Natural killer cell (primary cell): ENCODE data around the gene SLC35F1. TPM values are rescaled to one million over a fixed set of nuclear protein-coding genes. Genes with fewer than 3 reads are reported as not detected.

Experiments used
- ATAC-seq, 3 donors: fragments of 150-1000 bp in 2 of 3; fragments of 200-7000 bp in 1 of 3; cut with Tn5 transposase; 1 replicate in 1 of 3; 2 replicates in 2 of 3; pipeline ENCODE4 v1.10.0; 2021; ENCODE audit warnings: mild to moderate bottlenecking in 2 of 3, moderate library complexity in 2 of 3
- DNase-seq, 2 donors: peaks; one replicate each; pipeline versions ENCODE4 v3.0.0 to v3.0.0-alpha.2; 2013 to 2021; ENCODE audit warnings: mixed read lengths in 1 of 2
- H3K27ac ChIP-seq: one replicate; pipeline ENCODE4 v1.5.1; 2013; ENCODE audit warnings: mild to moderate bottlenecking, low read length
- H3K27me3 ChIP-seq: one replicate; pipeline ENCODE4 v1.6.1; 2013; ENCODE audit warnings: low read length; ENCODE audit not compliant: control insufficient read depth, insufficient read depth
- H3K36me3 ChIP-seq: one replicate; pipeline ENCODE4 v1.6.1; 2013; ENCODE audit warnings: low read length; ENCODE audit not compliant: control insufficient read depth, insufficient read depth
- H3K4me1 ChIP-seq: one replicate; pipeline ENCODE4 v1.6.1; 2013; ENCODE audit warnings: low read length; ENCODE audit not compliant: control insufficient read depth, insufficient read depth
- H3K4me3 ChIP-seq: one replicate; pipeline ENCODE4 v1.5.1; 2013; ENCODE audit warnings: low read length
- H3K9me3 ChIP-seq: one replicate; pipeline ENCODE4 v1.6.1; 2013; ENCODE audit warnings: low read length; ENCODE audit not compliant: control insufficient read depth, insufficient read depth
- H3K27ac Mint-ChIP-seq, 2 donors: one replicate each; pipeline ENCODE4 v1.8.0; 2022; ENCODE audit warnings: mild to moderate bottlenecking in 2 of 2, mixed read lengths in 2 of 2, moderate library complexity in 1 of 2
- H3K27me3 Mint-ChIP-seq, 2 donors: one replicate each; pipeline ENCODE4 v1.8.0; 2022; ENCODE audit warnings: low read depth in 2 of 2, mixed read lengths in 2 of 2
- H3K36me3 Mint-ChIP-seq: one replicate; pipeline ENCODE4 v1.8.0; 2022; ENCODE audit warnings: mixed read lengths
- H3K4me1 Mint-ChIP-seq, 2 donors: one replicate each; pipeline ENCODE4 v1.8.0; 2022; ENCODE audit warnings: mixed read lengths in 2 of 2
- H3K4me3 Mint-ChIP-seq: one replicate; pipeline ENCODE4 v1.8.0; 2022; ENCODE audit warnings: mild to moderate bottlenecking, moderate library complexity, mixed read lengths
- H3K9me3 Mint-ChIP-seq, 2 donors: one replicate each; pipeline ENCODE4 v1.8.0; 2022; ENCODE audit warnings: mixed read lengths in 2 of 2
- WGBS: methylation state at CpG from one replicate; pipeline ENCODE4 v1.1.7; 2013; ENCODE audit warnings: missing lambda C conversion rate; ENCODE audit not compliant: insufficient coverage; 5-methylcytosine and 5-hydroxymethylcytosine counted together
- intact Hi-C: fragments of 100-400 bp; cut with micrococcal nuclease; formaldehyde crosslinking; loops from one replicate; pipeline ENCODE4 v1.14.2; 2022
- total RNA-seq, 4 donors: library from RNA; stranded (reverse); fragments of 120-200 nt in 1 of 4; gene quantifications; one replicate each; pipeline versions ENCODE4 v1.2.3 to v1.2.4, GENCODE V29; 2013 to 2022
- TF ChIP-seq, protein P1 (sequence below): fragments of 200-600 bp; IDR thresholded peaks from one replicate; pipeline ENCODE4 v1.8.0; 2022; ENCODE audit warnings: antibody characterized with exemption

SLC35F1 gene
- total RNA-seq, 3 donors from 2014 or later (not counting 1 experiment from before 2014, with no cell fraction given): not detected

DNA sequence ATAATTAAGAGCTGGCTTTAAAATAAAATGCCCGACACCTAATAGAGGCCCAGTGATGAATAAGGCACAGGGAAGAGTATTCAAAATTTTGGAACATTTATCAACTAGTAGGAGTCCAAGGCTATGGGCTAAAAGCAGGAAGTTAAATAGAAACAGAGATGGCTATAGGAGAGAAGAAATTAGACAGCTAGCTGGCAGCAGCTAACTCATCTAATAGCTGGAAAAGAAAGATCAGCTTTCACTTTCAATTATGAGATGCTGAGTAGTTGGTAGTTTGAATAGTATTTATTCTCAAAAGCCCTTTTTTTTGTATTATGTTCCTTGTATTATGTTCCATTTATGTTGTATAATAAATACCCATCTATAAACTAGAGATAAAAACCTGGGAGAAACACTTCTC lies 215.7 kb downstream of the SLC35F1 start:
- no peak overlapping the region for H3K4me3 Mint-ChIP-seq

DNA sequence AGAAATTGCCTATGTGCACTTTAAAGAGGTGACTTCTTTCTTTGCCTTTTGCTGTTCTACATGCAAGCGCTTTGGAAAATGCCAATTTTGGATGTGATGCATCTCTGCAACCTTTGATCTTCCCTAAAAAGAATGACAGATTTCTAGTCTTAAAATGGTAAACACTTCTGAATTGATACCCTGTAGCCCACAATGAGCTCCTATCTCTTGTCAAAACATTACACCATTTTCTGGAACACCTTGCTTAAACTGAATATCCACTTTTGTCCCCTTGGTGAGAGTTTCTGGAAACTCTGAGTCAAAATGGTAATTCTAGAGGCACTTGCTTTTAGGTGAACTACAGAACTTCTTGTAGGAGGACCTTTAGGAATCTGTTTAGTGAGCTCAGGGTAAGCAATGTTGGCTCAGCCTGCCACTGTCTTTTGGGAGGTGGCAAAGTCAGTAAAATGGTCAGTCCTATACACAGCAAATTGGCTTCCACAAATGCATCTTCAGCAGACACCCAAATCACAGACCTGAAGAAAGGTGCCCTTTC lies 216.5 kb downstream of the SLC35F1 start:
- intact Hi-C loops: no loop called here
- H3K4me3 ChIP-seq: no peak overlapping the region
- H3K36me3 ChIP-seq: no peaks in the 10 kb centered on the region
- H3K9me3 ChIP-seq: no peaks in the 10 kb centered on the region
- ATAC-seq: no peak
- no peak for DNase-seq
- no peaks in the 10 kb centered on the region for H3K4me1 ChIP-seq
- H3K27me3 ChIP-seq: no peaks in the 10 kb centered on the region
- H3K27ac ChIP-seq: no peak overlapping the region
- H3K9me3 Mint-ChIP-seq: no peaks in the 10 kb centered on the region
- TF ChIP-seq, protein P1, sequence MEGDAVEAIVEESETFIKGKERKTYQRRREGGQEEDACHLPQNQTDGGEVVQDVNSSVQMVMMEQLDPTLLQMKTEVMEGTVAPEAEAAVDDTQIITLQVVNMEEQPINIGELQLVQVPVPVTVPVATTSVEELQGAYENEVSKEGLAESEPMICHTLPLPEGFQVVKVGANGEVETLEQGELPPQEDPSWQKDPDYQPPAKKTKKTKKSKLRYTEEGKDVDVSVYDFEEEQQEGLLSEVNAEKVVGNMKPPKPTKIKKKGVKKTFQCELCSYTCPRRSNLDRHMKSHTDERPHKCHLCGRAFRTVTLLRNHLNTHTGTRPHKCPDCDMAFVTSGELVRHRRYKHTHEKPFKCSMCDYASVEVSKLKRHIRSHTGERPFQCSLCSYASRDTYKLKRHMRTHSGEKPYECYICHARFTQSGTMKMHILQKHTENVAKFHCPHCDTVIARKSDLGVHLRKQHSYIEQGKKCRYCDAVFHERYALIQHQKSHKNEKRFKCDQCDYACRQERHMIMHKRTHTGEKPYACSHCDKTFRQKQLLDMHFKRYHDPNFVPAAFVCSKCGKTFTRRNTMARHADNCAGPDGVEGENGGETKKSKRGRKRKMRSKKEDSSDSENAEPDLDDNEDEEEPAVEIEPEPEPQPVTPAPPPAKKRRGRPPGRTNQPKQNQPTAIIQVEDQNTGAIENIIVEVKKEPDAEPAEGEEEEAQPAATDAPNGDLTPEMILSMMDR: no peak
- no peaks in the 10 kb centered on the region for H3K27me3 Mint-ChIP-seq
- H3K27ac Mint-ChIP-seq: no peak overlapping the region
- WGBS: 91% methylated on average over 1 of the region's 1 CpG
- no peaks in the 10 kb centered on the region for H3K4me1 Mint-ChIP-seq
- no peak overlapping the region for H3K4me3 Mint-ChIP-seq
- no peaks in the 10 kb centered on the region for H3K36me3 Mint-ChIP-seq

More for the DNA sequence above, 215.7 kb downstream of the SLC35F1 start:
- Mint-ChIP-seq H3K36me3 (no peaks in the 10 kb centered on the region), H3K4me1 (no peaks in the 10 kb centered on the region), H3K27me3 (no peaks in the 10 kb centered on the region), H3K9me3 (no peaks in the 10 kb centered on the region), H3K27ac (no peak overlapping the region)
- H3K27me3 ChIP-seq: no peaks in the 10 kb centered on the region
- no peaks in the 10 kb centered on the region for H3K4me1 ChIP-seq
- 83% methylated on average over 1 of the region's 1 CpG for WGBS
- no peaks in the 10 kb centered on the region for H3K9me3 ChIP-seq
- ATAC-seq: no peak
- TF ChIP-seq, protein P1: no peak
- no peak overlapping the region for H3K27ac ChIP-seq
- DNase-seq: no peak
- intact Hi-C loops: no loop called here
- H3K4me3 ChIP-seq: no peak overlapping the region
- H3K36me3 ChIP-seq: no peaks in the 10 kb centered on the region

DNA sequence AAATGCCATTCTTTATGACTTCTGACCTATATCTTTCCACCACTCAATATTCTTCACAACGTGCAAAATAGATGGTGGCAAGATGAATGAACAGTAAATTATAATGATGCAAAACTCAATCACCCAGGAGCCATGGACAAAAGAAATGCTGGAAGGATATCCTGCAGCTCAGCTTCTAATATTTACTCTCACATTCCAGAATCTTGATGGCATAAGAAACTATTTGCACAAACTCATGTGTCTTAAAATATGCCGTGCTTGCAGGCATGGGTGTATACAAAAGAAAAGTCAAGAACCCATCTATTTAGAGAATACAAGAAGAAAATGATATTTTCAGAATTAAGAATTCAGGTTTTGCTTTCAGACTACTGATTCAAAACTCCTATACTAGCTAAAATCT lies 217.8 kb downstream of the SLC35F1 start:
- no peak for ATAC-seq
- DNase-seq: no peak
- intact Hi-C loops: no loop called here
- Mint-ChIP-seq H3K36me3 (no peaks in the 10 kb centered on the region), H3K4me3 (no peak overlapping the region), H3K27me3 (peaks cover 0 to 5% of the 10 kb centered on the region in 2 donors), H3K27ac (no peak overlapping the region), H3K4me1 (no peaks in the 10 kb centered on the region), H3K9me3 (peaks cover 5 to 6% of the 10 kb centered on the region in 2 donors)
- no peaks in the 10 kb centered on the region for H3K27me3 ChIP-seq
- no peaks in the 10 kb centered on the region for H3K36me3 ChIP-seq
- no peak overlapping the region for H3K27ac ChIP-seq
- no peaks in the 10 kb centered on the region for H3K9me3 ChIP-seq
- no peaks in the 10 kb centered on the region for H3K4me1 ChIP-seq
- TF ChIP-seq, protein P1: no peak
- H3K4me3 ChIP-seq: no peak overlapping the region
- WGBS: no CpG with 5 or more reads among the region's 2 CpGs

DNA sequence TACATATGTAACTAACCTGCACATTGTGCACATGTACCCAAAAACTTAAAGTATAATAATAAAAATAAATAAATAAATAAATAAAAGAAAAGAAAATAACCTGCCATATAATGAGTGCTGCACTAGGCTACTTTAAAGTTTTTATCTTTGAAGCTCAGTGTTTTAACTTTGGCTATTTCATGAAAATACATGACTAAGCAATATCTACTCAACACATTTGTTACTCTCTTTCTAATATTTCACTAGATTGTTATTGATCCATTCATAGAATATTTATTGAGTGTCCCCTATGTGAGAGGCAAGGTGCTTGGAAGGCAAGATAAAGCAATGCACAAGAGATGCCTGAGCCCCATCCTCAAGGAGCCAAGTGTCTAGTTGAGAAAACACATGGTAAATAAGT lies 221.7 kb downstream of the SLC35F1 start:
- Histone ChIP-seq H3K36me3 (no peaks in the 10 kb centered on the region), H3K27ac (no peak overlapping the region), H3K9me3 (no peaks in the 10 kb centered on the region), H3K4me1 (no peaks in the 10 kb centered on the region), H3K27me3 (no peaks in the 10 kb centered on the region), H3K4me3 (no peak overlapping the region)
- H3K4me3 Mint-ChIP-seq: no peak overlapping the region
- H3K9me3 Mint-ChIP-seq: peaks cover 5 to 6% of the 10 kb centered on the region in 2 donors
- no peak for ATAC-seq
- DNase-seq: no peak
- H3K4me1 Mint-ChIP-seq: no peaks in the 10 kb centered on the region
- TF ChIP-seq, protein P1: no peak
- no peak overlapping the region for H3K27ac Mint-ChIP-seq
- no peaks in the 10 kb centered on the region for H3K36me3 Mint-ChIP-seq
- intact Hi-C loops: no loop called here
- peaks cover 0 to 9% of the 10 kb centered on the region in 2 donors for H3K27me3 Mint-ChIP-seq
